Activated CD8-positive, alpha-beta T cell treated with anti-CD3 and anti-CD28 coated beads for 36 hours (primary cell): ENCODE data around the gene TBC1D16. TPM values are rescaled to one million over a fixed set of nuclear protein-coding genes. Genes with fewer than 3 reads are reported as not detected.

ENCODE experiments used
- ATAC-seq: fragments of 200-7000 bp; cut with Tn5 transposase; one replicate; pipeline ENCODE4 v1.10.0; 2021; ENCODE audit warnings: mild to moderate bottlenecking, moderate library complexity
- CTCF ChIA-PET: fragments of 350-600 bp; sonication (Branson Sonifier 250); formaldehyde crosslinking; loops from one replicate; lab custom pipeline; 2021; ENCODE audit warnings: antibody characterized with exemption; lab: Charles Lee
- POLR2A ChIA-PET: fragments of 350-600 bp; sonication (Branson Sonifier 250); formaldehyde crosslinking; loops from one replicate; lab custom pipeline; 2021; ENCODE audit warnings: antibody characterized with exemption; lab: Charles Lee
- DNase-seq: peaks from one replicate; pipeline ENCODE4 v3.0.0-alpha.2; 2020
- H3K27ac Mint-ChIP-seq: one replicate; pipeline ENCODE4 v1.8.0; 2021; ENCODE audit warnings: mild to moderate bottlenecking, mixed read lengths
- H3K27me3 Mint-ChIP-seq: one replicate; pipeline ENCODE4 v1.8.0; 2021; ENCODE audit warnings: mixed read lengths
- H3K36me3 Mint-ChIP-seq: one replicate; pipeline ENCODE4 v1.8.0; 2021; ENCODE audit warnings: low read depth, mixed read lengths
- H3K4me1 Mint-ChIP-seq: one replicate; pipeline ENCODE4 v1.8.0; 2021; ENCODE audit warnings: low read depth, mixed read lengths
- H3K4me3 Mint-ChIP-seq: one replicate; pipeline ENCODE4 v1.8.0; 2021; ENCODE audit warnings: mild to moderate bottlenecking, moderate library complexity, mixed read lengths
- H3K9me3 Mint-ChIP-seq: one replicate; pipeline ENCODE4 v1.8.0; 2021; ENCODE audit warnings: mixed read lengths
- intact Hi-C: fragments of 100-400 bp; cut with micrococcal nuclease; formaldehyde crosslinking; loops from one replicate; pipeline ENCODE4 v1.10.0; 2022
- total RNA-seq, 2 experiments: library from RNA; stranded (reverse); gene quantifications; one replicate each; pipeline ENCODE4 v1.2.3, GENCODE V29; 2021
- TF ChIP-seq, protein P1 (sequence below): fragments of 200-600 bp; IDR thresholded peaks from one replicate; pipeline ENCODE4 v1.8.0; 2022; ENCODE audit warnings: antibody characterized with exemption, mild to moderate bottlenecking

TBC1D16 gene
- total RNA-seq, 2 experiments from 2014 or later = 9.6 to 12.0 TPM

DNA sequence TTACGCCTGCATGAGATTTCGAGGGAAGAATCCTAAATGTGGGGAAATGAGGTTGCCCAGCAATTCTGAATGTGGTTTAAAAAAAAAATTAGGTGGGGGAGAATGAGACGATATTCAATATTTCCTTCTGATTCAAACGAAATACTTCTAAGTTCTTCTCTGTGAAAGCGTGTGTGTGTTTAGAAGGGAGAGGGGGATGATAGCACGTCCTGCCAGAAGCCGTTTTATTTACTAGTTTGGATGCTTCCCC, 47.8 kb downstream of the TBC1D16 start:
- ATAC-seq = no peak
- Mint-ChIP-seq H3K27me3 (no peaks in the 10 kb centered on the region), H3K9me3 (no peaks in the 10 kb centered on the region), H3K27ac (no peak overlapping the region), H3K36me3 (peaks cover 4% of the 10 kb centered on the region), H3K4me3 (no peak overlapping the region), H3K4me1 (peaks cover 18% of the 10 kb centered on the region)
- intact Hi-C loops = no loop called here
- TF ChIP-seq, protein P1, sequence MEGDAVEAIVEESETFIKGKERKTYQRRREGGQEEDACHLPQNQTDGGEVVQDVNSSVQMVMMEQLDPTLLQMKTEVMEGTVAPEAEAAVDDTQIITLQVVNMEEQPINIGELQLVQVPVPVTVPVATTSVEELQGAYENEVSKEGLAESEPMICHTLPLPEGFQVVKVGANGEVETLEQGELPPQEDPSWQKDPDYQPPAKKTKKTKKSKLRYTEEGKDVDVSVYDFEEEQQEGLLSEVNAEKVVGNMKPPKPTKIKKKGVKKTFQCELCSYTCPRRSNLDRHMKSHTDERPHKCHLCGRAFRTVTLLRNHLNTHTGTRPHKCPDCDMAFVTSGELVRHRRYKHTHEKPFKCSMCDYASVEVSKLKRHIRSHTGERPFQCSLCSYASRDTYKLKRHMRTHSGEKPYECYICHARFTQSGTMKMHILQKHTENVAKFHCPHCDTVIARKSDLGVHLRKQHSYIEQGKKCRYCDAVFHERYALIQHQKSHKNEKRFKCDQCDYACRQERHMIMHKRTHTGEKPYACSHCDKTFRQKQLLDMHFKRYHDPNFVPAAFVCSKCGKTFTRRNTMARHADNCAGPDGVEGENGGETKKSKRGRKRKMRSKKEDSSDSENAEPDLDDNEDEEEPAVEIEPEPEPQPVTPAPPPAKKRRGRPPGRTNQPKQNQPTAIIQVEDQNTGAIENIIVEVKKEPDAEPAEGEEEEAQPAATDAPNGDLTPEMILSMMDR = no peak
- no peak for DNase-seq
- CTCF ChIA-PET = interaction anchor here (7.9 kb wide), 1 partner anchor 18 kb away, joined by 67 read pairs; no protein-coding TSS in a partner anchor
- POLR2A ChIA-PET = no interaction called here

DNA sequence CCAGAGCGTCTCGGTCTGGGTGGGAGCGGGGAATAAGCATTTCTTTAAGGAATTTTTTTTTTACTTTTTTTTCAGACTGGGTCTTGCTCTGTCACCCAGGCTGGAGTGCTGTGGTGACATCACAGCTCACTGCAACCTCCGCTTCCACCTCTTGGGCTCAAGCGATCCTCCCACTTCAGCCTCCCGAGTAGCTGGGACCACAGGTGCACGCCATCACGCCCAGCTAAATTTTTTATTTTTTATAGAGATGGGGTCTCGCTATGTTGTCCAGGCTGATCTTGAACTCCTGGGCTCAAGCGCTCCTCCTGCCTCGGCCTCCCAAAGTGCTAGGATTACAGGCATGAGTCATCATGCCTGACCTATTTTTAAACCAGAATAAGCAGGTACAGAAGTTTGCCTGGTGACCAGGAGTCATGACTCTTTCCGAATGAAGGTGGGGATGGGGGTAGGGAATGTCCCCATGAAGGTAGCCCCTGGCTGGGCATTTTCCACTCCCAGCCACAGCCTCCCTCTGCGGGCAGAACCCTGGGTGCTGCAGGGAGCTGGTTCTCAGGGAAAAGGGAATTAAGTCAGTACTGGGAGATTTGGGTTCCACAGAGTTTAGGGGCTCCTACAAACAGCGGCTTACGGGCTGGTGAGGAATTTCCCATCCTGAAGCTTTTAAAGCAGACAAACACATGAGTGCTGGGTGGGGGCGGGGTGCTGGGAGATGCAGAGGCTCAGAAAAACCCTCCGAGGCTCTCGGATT, 48.3 kb downstream of the TBC1D16 start:
- intact Hi-C loops = no loop called here
- TF ChIP-seq, protein P1 = no peak
- Mint-ChIP-seq H3K4me1 (peaks cover 14% of the 10 kb centered on the region), H3K27me3 (no peaks in the 10 kb centered on the region), H3K9me3 (no peaks in the 10 kb centered on the region), H3K4me3 (no peak overlapping the region), H3K27ac (no peak overlapping the region), H3K36me3 (peaks cover 1% of the 10 kb centered on the region)
- ATAC-seq (no peak), DNase-seq (no peak)
- POLR2A ChIA-PET = no interaction called here
- CTCF ChIA-PET = no interaction called here

DNA sequence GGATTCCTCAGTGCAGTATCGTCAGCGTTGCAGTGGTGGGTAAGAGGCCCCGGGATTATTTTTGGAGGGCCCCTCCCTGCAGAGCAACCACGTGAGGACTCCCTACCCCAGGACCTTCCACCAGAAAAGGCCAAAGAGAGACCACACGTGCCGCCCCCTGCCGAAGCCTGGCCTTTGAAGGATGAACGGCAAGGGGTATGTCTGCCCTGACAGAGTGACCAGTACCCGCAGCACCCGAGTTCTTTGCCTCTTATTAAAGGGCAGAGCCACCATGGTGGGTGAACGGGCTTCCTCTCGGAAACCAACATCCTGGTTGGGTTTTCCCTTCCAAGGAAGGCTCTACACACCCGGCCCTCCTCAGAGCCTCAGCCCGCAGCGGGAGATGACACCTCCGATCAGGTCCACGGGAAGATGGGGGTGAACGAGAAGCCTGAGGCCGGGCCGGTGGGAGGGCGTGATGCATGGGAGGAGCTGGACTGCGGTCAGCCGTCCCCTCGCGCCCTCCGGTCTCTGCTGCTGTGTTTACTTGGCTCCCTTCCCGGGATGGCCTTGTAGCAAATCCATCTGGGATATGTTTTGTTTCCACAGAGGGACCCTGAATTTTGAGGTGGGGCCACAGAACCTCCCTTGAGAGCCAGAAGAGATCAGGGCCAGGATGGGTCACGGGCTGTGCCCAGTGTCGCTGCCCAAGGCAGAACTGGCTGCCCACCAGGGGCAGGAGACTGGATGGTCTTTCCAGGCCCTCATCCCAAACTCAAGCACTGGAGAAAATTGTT, 49.1 kb downstream of the TBC1D16 start:
- H3K9me3 Mint-ChIP-seq = no peaks in the 10 kb centered on the region
- intact Hi-C loops = no loop called here
- CTCF ChIA-PET = interaction anchor here (1.5 to 2.0 kb wide), 3 partner anchors 16 to 178 kb away, joined by 3 to 7 read pairs (median 5); no protein-coding TSS in a partner anchor
- no peak overlapping the region for H3K4me3 Mint-ChIP-seq
- no peak overlapping the region for H3K27ac Mint-ChIP-seq
- no peak for ATAC-seq
- no peaks in the 10 kb centered on the region for H3K27me3 Mint-ChIP-seq
- H3K4me1 Mint-ChIP-seq = peaks cover 11% of the 10 kb centered on the region
- TF ChIP-seq, protein P1 = no peak
- POLR2A ChIA-PET = interaction anchor here (0.6 kb wide), 1 partner anchor 18 kb away, joined by 3 read pairs; no protein-coding TSS in a partner anchor
- no peaks in the 10 kb centered on the region for H3K36me3 Mint-ChIP-seq
- no peak for DNase-seq

DNA sequence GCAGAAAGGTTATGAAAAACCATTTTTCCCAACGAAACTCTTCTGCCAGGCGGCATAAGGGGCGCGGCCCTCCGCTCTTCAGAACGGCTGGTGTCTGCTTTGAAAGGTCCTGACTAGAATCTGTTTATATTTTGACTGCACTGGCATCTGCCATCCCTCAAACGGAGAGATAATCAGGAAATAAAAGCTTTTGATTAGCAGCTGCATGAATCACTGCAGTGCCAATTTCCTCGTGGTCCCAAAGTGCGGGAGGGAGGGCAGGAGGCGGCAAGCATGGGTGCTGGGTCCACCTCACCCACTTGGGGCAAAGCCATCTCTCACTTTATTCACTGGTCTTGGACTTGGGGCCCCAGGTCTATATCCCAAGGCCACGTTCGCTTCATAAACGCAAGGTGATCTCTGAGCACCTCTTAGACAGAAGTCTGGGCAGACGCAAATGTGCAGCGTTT, 49.7 kb downstream of the TBC1D16 start:
- DNase-seq = no peak
- Mint-ChIP-seq H3K36me3 (no peaks in the 10 kb centered on the region), H3K9me3 (no peaks in the 10 kb centered on the region), H3K4me3 (no peak overlapping the region), H3K27me3 (no peaks in the 10 kb centered on the region), H3K4me1 (peaks cover 8% of the 10 kb centered on the region), H3K27ac (no peak overlapping the region)
- CTCF ChIA-PET = interaction anchor here (0.8 to 2.0 kb wide), 4 partner anchors 15 to 177 kb away, joined by 3 to 7 read pairs (median 4); no protein-coding TSS in a partner anchor
- POLR2A ChIA-PET = interaction anchor here (0.6 kb wide), 1 partner anchor 17 kb away, joined by 3 read pairs; no protein-coding TSS in a partner anchor
- intact Hi-C loops = no loop called here
- no peak for ATAC-seq
- TF ChIP-seq, protein P1 = no peak
